Endothelial cell of umbilical vein (primary cell): ENCODE results near the gene TKFC.

Experiments
- GATA2 ChIP-seq: IDR thresholded peaks from 2 replicates; pipeline ENCODE4 v1.7.0; 2011; ENCODE audit warnings: low read depth, mild to moderate bottlenecking, moderate library complexity, mixed read lengths, low read length; ENCODE audit not compliant: insufficient read length, insufficient read depth
- MYC ChIP-seq: IDR thresholded peaks from one replicate; pipeline ENCODE4 v1.6.1; 2011; ENCODE audit warnings: mild to moderate bottlenecking, low read depth, low read length
- POLR2A ChIP-seq: IDR thresholded peaks from 2 replicates; pipeline ENCODE4 v1.6.1; 2012; ENCODE audit warnings: low read depth, mild to moderate bottlenecking, control low read depth, low read length
- POLR2AphosphoS5 ChIP-seq: IDR thresholded peaks from 2 replicates; pipeline ENCODE4 v1.6.1; 2012; ENCODE audit warnings: low read depth, mild to moderate bottlenecking, control low read depth, low read length, moderate library complexity; ENCODE audit not compliant: insufficient read depth
- TF ChIP-seq, protein P1 (sequence below), 2 donors: IDR thresholded peaks; 1 replicate in 1 of 2; 2 replicates in 1 of 2; pipeline ENCODE4 v1.5.1; 2011; ENCODE audit warnings: low read length in 2 of 2, mild to moderate bottlenecking in 2 of 2, moderate library complexity in 2 of 2, control low read depth in 1 of 2, inconsistent platforms in 1 of 2, low read depth in 1 of 2; ENCODE audit not compliant: insufficient read depth in 1 of 2; ENCODE audit errors: extremely low read depth in 1 of 2
- TF ChIP-seq, protein P2 (sequence below): IDR thresholded peaks from 2 replicates; pipeline ENCODE4 v1.6.1; 2011; ENCODE audit not compliant: insufficient read depth, insufficient read length

DNA sequence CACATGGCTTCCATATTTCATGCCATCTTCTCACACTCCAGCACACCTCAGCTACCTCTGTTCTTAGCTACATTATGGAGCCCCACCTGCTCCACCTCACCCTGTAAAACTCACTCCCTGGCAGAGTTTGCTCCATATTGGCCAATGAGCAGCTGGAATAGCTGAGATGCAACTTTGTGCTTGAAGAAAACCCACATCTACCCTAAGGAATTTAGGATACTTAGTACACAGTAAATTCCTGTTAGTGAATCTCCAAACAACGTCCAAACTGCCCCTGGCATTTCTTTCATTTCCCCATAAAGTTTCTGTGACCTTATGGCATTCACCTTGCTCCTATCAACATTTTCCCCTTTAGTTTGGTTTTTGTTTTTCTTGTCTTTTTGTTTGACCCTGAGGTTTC is 35.7 kb upstream of the TKFC start:
- TF ChIP-seq, protein P1, sequence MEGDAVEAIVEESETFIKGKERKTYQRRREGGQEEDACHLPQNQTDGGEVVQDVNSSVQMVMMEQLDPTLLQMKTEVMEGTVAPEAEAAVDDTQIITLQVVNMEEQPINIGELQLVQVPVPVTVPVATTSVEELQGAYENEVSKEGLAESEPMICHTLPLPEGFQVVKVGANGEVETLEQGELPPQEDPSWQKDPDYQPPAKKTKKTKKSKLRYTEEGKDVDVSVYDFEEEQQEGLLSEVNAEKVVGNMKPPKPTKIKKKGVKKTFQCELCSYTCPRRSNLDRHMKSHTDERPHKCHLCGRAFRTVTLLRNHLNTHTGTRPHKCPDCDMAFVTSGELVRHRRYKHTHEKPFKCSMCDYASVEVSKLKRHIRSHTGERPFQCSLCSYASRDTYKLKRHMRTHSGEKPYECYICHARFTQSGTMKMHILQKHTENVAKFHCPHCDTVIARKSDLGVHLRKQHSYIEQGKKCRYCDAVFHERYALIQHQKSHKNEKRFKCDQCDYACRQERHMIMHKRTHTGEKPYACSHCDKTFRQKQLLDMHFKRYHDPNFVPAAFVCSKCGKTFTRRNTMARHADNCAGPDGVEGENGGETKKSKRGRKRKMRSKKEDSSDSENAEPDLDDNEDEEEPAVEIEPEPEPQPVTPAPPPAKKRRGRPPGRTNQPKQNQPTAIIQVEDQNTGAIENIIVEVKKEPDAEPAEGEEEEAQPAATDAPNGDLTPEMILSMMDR (IDR thresholded peaks at IDR 0.05; ENCODE audit: extremely low read depth in 1 of 2, insufficient read depth in 1 of 2, low read depth in 1 of 2, low read length in 2 of 2), result no peak
- TF ChIP-seq, protein P2, sequence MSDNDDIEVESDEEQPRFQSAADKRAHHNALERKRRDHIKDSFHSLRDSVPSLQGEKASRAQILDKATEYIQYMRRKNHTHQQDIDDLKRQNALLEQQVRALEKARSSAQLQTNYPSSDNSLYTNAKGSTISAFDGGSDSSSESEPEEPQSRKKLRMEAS, result no peak
- TF ChIP-seq POLR2AphosphoS5, result no peak
- no peak for TF ChIP-seq GATA2
- TF ChIP-seq POLR2A, result no peak
- no peak for TF ChIP-seq MYC
